ENCODE results near the gene CYP2C9. TPM values are rescaled to one million over a fixed set of nuclear protein-coding genes. Genes with fewer than 3 reads are reported as not detected.

CYP2C9 gene
- total RNA-seq, 2 donors from 2014 or later, result 0.18 TPM; not detected in 1

DNA sequence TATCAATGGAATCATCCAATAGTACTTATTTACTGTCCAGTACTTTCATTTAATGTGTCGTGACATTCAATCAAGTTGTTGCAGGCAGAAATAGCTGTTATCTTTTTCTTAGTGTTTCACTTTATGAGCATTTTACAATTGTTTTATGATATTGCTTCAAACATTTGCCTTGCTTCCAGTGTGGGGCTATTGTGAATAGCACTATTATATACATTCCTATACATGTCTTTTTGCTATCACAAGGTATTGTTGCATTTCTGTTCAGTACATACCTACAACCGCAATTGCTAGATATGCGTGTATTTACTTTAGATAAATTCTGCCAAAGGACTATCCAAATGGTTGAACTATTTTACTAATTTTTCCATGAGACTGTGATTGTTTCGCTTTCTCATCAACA, 95.9 kb downstream of the CYP2C9 start:
- intact Hi-C loops (cut with DNase I), result no loop called here
- ATAC-seq (no peak), DNase-seq (no peak)

DNA sequence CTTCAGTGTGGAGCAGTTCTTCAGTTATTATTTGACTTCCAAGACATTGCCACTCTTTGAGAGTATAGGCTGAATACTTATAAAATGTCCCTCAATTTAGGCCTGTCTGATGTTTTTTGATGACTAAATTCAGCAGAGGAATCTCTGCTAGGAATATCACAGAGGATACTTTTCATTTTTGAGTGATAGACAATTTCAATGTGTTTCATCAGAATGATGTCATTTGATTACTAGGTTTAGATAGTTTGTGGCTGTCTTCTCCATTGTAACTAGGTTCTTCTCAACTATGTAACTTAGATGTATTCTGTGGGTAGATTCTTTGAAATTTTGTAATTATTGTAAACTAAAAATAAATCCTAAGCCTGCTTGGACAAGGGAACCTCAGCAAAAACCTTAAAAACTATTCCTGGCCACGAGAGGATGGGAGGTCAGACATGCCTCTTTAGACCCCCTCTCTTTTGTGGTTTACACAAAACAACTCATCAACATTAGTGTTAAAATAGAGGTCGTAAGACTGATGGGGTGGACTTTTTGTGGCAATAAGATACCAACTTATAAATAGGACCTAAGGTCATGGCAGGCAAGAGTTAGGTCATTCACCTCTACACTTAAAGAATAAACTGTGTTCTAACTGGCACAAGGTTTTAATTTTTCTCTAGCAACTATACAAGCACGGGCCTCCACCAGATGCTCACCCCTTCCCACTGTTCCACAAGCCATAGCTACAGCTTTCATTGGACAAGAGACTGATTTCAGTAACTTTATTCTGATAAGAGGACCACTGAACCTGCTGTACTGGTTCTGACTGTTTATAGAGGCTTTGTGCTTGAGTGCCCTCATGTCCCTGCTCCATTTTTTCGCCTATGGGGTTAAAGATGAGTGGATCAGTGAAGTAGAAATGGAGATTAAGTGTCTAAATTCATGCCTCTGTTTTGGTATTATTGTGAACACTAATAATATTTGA, 97.2 kb downstream of the CYP2C9 start:
- no peak for ATAC-seq

GRCh38 chr10:95039281-95039680, 100.8 kb downstream of the CYP2C9 start:
- intact Hi-C loops (cut with DNase I), result no loop called here
- no peak for ATAC-seq
- DNase-seq, result no peak

More for the DNA sequence above, 97.2 kb downstream of the CYP2C9 start:
- intact Hi-C loops (cut with DNase I), result no loop called here
- DNase-seq, result no peak

Other genes with a start within 250 kb of the CYP2C9 start
- under 1 TPM; 0.15 to 0.21 TPM for gene CYP2C19, start 176.0 kb upstream of the CYP2C9 start, total RNA-seq
- under 1 TPM; 0.34 to 0.35 TPM for gene CYP2C8, start 130.8 kb downstream of the CYP2C9 start, total RNA-seq

Data from left cardiac atrium (tissue), 4 donors.